T-helper 1 cell treated with Interleukin-12 subunit alpha and Interleukin-12 subunit beta and Interleukin-4 antibody, amounts not matched to agents 30 μg/mL and 1 μg/mL, for 36 hours (primary cell): ENCODE results near the gene ASB8.
"Not testable (repeated sequence)": the region's sequence is repeated elsewhere in the genome, so short reads cannot be mapped to it uniquely, and the experiment has no call there.

ENCODE experiments used
- H3K27ac Mint-ChIP-seq: one replicate; pipeline ENCODE4 v1.8.0; 2021; ENCODE audit warnings: mild to moderate bottlenecking, mixed read lengths
- H3K27me3 Mint-ChIP-seq: one replicate; pipeline ENCODE4 v1.8.0; 2021; ENCODE audit warnings: low read depth, mixed read lengths
- H3K36me3 Mint-ChIP-seq: one replicate; pipeline ENCODE4 v1.8.0; 2021; ENCODE audit warnings: low read depth, mixed read lengths
- H3K4me1 Mint-ChIP-seq: one replicate; pipeline ENCODE4 v1.8.0; 2021; ENCODE audit warnings: low read depth, mixed read lengths
- H3K4me3 Mint-ChIP-seq: one replicate; pipeline ENCODE4 v1.8.0; 2021; ENCODE audit warnings: mild to moderate bottlenecking, moderate library complexity, mixed read lengths
- H3K9me3 Mint-ChIP-seq: one replicate; pipeline ENCODE4 v1.8.0; 2021; ENCODE audit warnings: mixed read lengths

ASB8 gene

GRCh38 chr12:48175613-48176416, 18.5 kb upstream of the ASB8 start:
- peaks cover 12% of the 10 kb centered on the region for H3K4me1 Mint-ChIP-seq
- peaks cover 37% of the 10 kb centered on the region for H3K27me3 Mint-ChIP-seq
- H3K4me3 Mint-ChIP-seq = peak overlapping the region; percentile 73
- H3K36me3 Mint-ChIP-seq = no peaks in the 10 kb centered on the region
- no peaks in the 10 kb centered on the region for H3K9me3 Mint-ChIP-seq
- H3K27ac Mint-ChIP-seq = peak overlapping the region; percentile 77

- H3K36me3 Mint-ChIP-seq = no peaks in the 10 kb centered on the region
- no peak overlapping the region for H3K4me3 Mint-ChIP-seq
- peaks cover 20% of the 10 kb centered on the region for H3K27me3 Mint-ChIP-seq
- no peaks in the 10 kb centered on the region for H3K9me3 Mint-ChIP-seq
- no peak overlapping the region for H3K27ac Mint-ChIP-seq
- H3K4me1 Mint-ChIP-seq = peaks cover 2% of the 10 kb centered on the region
Measured at GRCh38 chr12:48169011-48169410, 11.7 kb upstream of the ASB8 start.

GRCh38 chr12:48165089-48165981, 8.0 kb upstream of the ASB8 start:
- no peak overlapping the region for H3K4me3 Mint-ChIP-seq
- H3K36me3 Mint-ChIP-seq = no peaks in the 10 kb centered on the region
- peaks cover 35% of the 10 kb centered on the region for H3K27me3 Mint-ChIP-seq
- H3K4me1 Mint-ChIP-seq = peaks cover 2% of the 10 kb centered on the region
- peak overlapping the region; percentile 12 for H3K27ac Mint-ChIP-seq
- no peaks in the 10 kb centered on the region for H3K9me3 Mint-ChIP-seq

GRCh38 chr12:48164451-48164850, 7.1 kb upstream of the ASB8 start:
- H3K4me1 Mint-ChIP-seq = peaks cover 2% of the 10 kb centered on the region
- H3K27me3 Mint-ChIP-seq = peaks cover 35% of the 10 kb centered on the region
- H3K27ac Mint-ChIP-seq = no peak overlapping the region
- no peaks in the 10 kb centered on the region for H3K36me3 Mint-ChIP-seq
- no peaks in the 10 kb centered on the region for H3K9me3 Mint-ChIP-seq
- H3K4me3 Mint-ChIP-seq = no peak overlapping the region

GRCh38 chr12:48163150-48163747, 5.9 kb upstream of the ASB8 start:
- Mint-ChIP-seq H3K27ac (no peak overlapping the region), H3K4me1 (peaks cover 2% of the 10 kb centered on the region), H3K27me3 (peaks cover 35% of the 10 kb centered on the region), H3K36me3 (no peaks in the 10 kb centered on the region), H3K9me3 (no peaks in the 10 kb centered on the region), H3K4me3 (no peak overlapping the region)

- H3K36me3 Mint-ChIP-seq = peaks cover 5% of the 10 kb centered on the region
- H3K4me1 Mint-ChIP-seq = peaks cover 17% of the 10 kb centered on the region
- peaks cover 22% of the 10 kb centered on the region for H3K27me3 Mint-ChIP-seq
- no peak overlapping the region for H3K4me3 Mint-ChIP-seq
- H3K27ac Mint-ChIP-seq = no peak overlapping the region
- H3K9me3 Mint-ChIP-seq = no peaks in the 10 kb centered on the region
Measured at GRCh38 chr12:48160807-48161206, 3.5 kb upstream of the ASB8 start.

GRCh38 chr12:48160046-48160445, 2.7 kb upstream of the ASB8 start:
- H3K9me3 Mint-ChIP-seq = no peaks in the 10 kb centered on the region
- no peak overlapping the region for H3K27ac Mint-ChIP-seq
- no peak overlapping the region for H3K4me3 Mint-ChIP-seq

GRCh38 chr12:48157889-48158370, 615 bp upstream of the ASB8 start:
- peak overlapping the region; percentile 94 for H3K4me3 Mint-ChIP-seq
- peaks cover 7% of the 10 kb centered on the region for H3K27me3 Mint-ChIP-seq
- H3K4me1 Mint-ChIP-seq = peaks cover 23% of the 10 kb centered on the region
- H3K36me3 Mint-ChIP-seq = peaks cover 14% of the 10 kb centered on the region
- peak overlapping the region; percentile 94 for H3K27ac Mint-ChIP-seq
- no peaks in the 10 kb centered on the region for H3K9me3 Mint-ChIP-seq

More at GRCh38 chr12:48160046-48160445, 2.7 kb upstream of the ASB8 start:
- Mint-ChIP-seq H3K4me1 (peaks cover 15% of the 10 kb centered on the region), H3K27me3 (peaks cover 16% of the 10 kb centered on the region), H3K36me3 (peaks cover 5% of the 10 kb centered on the region)

GRCh38 chr12:48156652-48157017, 680 bp downstream of the ASB8 start:
- peaks cover 16% of the 10 kb centered on the region for H3K36me3 Mint-ChIP-seq
- H3K27me3 Mint-ChIP-seq = peaks cover 4% of the 10 kb centered on the region
- H3K4me1 Mint-ChIP-seq = peaks cover 24% of the 10 kb centered on the region
- H3K4me3 Mint-ChIP-seq = peak overlapping the region; percentile 94
- peak overlapping the region; percentile 94 for H3K27ac Mint-ChIP-seq
- H3K9me3 Mint-ChIP-seq = no peaks in the 10 kb centered on the region

GRCh38 chr12:48155786-48156185, 1.5 kb downstream of the ASB8 start:
- not testable (repeated sequence) for H3K27me3 Mint-ChIP-seq, H3K9me3 Mint-ChIP-seq, H3K27ac Mint-ChIP-seq
- Mint-ChIP-seq H3K4me3 (peak overlapping the region; percentile 94), H3K36me3 (peaks cover 19% of the 10 kb centered on the region), H3K4me1 (peaks cover 27% of the 10 kb centered on the region)

GRCh38 chr12:48151103-48151771, 6.1 kb downstream of the ASB8 start:
- H3K4me1 Mint-ChIP-seq = peaks cover 18% of the 10 kb centered on the region
- no peak overlapping the region for H3K4me3 Mint-ChIP-seq
- no peaks in the 10 kb centered on the region for H3K9me3 Mint-ChIP-seq
- H3K27me3 Mint-ChIP-seq = no peaks in the 10 kb centered on the region
- H3K36me3 Mint-ChIP-seq = peaks cover 41% of the 10 kb centered on the region
- no peak overlapping the region for H3K27ac Mint-ChIP-seq

GRCh38 chr12:48145981-48146380, 11.3 kb downstream of the ASB8 start:
- peaks cover 45% of the 10 kb centered on the region for H3K36me3 Mint-ChIP-seq

GRCh38 chr12:48143898-48144297, 13.4 kb downstream of the ASB8 start:
- Mint-ChIP-seq H3K27me3 (no peaks in the 10 kb centered on the region), H3K27ac (no peak overlapping the region), H3K9me3 (no peaks in the 10 kb centered on the region), H3K4me3 (no peak overlapping the region), H3K4me1 (peaks cover 6% of the 10 kb centered on the region), H3K36me3 (peaks cover 35% of the 10 kb centered on the region)

More at GRCh38 chr12:48145981-48146380, 11.3 kb downstream of the ASB8 start:
- Mint-ChIP-seq H3K27ac (no peak overlapping the region), H3K4me3 (no peak overlapping the region), H3K4me1 (peaks cover 10% of the 10 kb centered on the region), H3K27me3 (no peaks in the 10 kb centered on the region), H3K9me3 (no peaks in the 10 kb centered on the region)
